Neutrophil (primary cell): ENCODE results near the gene PTH1R.

Experiments
- H3K27ac ChIP-seq: fragments of 200-600 bp; sonication (generic); 2 replicates; pipeline ENCODE4 v1.5.1; 2016; ENCODE audit warnings: mild to moderate bottlenecking, moderate library complexity
- H3K27me3 ChIP-seq: fragments of 200-600 bp; sonication (generic); 2 replicates; pipeline ENCODE4 v1.6.0; 2016; ENCODE audit warnings: mild to moderate bottlenecking
- H3K36me3 ChIP-seq: fragments of 200-600 bp; sonication (generic); 2 replicates; pipeline ENCODE4 v1.5.1; 2017
- H3K4me1 ChIP-seq, 2 experiments: fragments of 200-600 bp in 1 of 2; sonication (generic) in 1 of 2; 1 replicate in 1 of 2; 2 replicates in 1 of 2; pipeline versions ENCODE4 v1.5.1 to v1.6.1; 2013 to 2016; ENCODE audit warnings: low read depth in 1 of 2, low read length in 1 of 2, mild to moderate bottlenecking in 1 of 2, moderate library complexity in 1 of 2; ENCODE audit not compliant: control insufficient read depth in 1 of 2, insufficient read depth in 1 of 2
- H3K4me3 ChIP-seq, 2 experiments: fragments of 200-600 bp in 1 of 2; sonication (generic) in 1 of 2; 1 replicate in 1 of 2; 2 replicates in 1 of 2; pipeline ENCODE4 v1.5.1; 2013 to 2016; ENCODE audit warnings: low read depth in 1 of 2, low read length in 1 of 2, mild to moderate bottlenecking in 1 of 2, moderate library complexity in 1 of 2
- H3K9me3 ChIP-seq: fragments of 200-600 bp; sonication (generic); 2 replicates; pipeline ENCODE4 v1.5.1; 2016
- TF ChIP-seq, protein P1 (sequence below): fragments of 200-600 bp; sonication (generic); IDR thresholded peaks from 2 replicates; pipeline ENCODE4 v1.5.1; 2016; ENCODE audit warnings: antibody characterized with exemption

PTH1R gene

DNA sequence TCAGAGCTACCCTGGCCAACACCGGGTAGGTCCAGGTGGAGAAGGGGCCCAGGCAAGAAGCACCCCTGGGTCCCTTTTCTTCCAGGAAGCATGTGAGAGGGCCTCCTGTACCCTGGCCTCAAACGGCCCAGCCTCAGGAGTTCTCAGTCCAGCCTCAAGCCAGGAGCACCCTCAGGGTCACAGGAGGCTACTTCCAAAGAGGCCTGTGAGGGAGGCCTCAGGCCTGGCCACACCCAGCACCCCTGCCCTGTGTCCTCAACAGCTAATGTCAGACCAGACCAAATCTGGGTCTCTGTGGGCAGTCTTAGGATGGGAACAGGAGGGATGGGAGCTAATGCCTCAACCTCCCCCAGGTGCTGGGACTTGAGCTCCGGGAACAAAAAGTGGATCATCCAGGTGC is 23.5 kb downstream of the PTH1R start:
- Histone ChIP-seq H3K9me3 (no peaks in the 10 kb centered on the region), H3K27ac (no peak overlapping the region), H3K4me3 (no peak overlapping the region), H3K4me1 (peaks cover 10 to 13% of the 10 kb centered on the region in 2 experiments), H3K36me3 (no peaks in the 10 kb centered on the region), H3K27me3 (peaks cover 46% of the 10 kb centered on the region)
- TF ChIP-seq, protein P1, sequence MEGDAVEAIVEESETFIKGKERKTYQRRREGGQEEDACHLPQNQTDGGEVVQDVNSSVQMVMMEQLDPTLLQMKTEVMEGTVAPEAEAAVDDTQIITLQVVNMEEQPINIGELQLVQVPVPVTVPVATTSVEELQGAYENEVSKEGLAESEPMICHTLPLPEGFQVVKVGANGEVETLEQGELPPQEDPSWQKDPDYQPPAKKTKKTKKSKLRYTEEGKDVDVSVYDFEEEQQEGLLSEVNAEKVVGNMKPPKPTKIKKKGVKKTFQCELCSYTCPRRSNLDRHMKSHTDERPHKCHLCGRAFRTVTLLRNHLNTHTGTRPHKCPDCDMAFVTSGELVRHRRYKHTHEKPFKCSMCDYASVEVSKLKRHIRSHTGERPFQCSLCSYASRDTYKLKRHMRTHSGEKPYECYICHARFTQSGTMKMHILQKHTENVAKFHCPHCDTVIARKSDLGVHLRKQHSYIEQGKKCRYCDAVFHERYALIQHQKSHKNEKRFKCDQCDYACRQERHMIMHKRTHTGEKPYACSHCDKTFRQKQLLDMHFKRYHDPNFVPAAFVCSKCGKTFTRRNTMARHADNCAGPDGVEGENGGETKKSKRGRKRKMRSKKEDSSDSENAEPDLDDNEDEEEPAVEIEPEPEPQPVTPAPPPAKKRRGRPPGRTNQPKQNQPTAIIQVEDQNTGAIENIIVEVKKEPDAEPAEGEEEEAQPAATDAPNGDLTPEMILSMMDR, result no peak

DNA sequence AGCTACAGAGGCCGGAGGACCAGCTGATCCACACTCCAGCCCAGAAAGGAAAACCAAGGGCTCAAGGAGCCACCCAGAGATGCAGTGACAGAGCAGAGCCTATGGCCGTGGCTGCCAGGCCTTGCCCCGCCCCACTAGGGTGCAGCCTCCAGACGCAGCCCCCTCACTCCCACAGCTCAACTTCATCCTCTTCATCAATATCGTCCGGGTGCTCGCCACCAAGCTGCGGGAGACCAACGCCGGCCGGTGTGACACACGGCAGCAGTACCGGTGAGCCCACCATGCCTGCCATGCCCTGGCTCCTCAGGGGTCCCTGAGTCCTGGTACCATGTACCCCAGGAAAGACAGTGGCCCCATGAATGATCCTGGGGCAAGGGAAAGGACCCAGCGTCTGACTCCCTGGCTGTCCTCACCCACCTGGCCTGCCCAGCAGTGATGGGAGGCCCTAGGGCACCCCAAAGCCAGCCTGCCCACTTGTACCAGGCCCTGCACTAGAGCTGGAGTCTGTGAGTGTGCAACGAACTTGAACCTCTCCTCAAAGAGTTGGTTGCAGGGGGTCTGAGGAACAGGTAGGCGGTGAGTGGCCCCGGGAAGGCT is 24.2 kb downstream of the PTH1R start:
- H3K27ac ChIP-seq, result no peak overlapping the region
- H3K4me3 ChIP-seq, result no peak overlapping the region
- TF ChIP-seq, protein P1, result no peak
- peaks cover 40% of the 10 kb centered on the region for H3K27me3 ChIP-seq
- H3K36me3 ChIP-seq, result no peaks in the 10 kb centered on the region
- peaks cover 10 to 13% of the 10 kb centered on the region in 2 experiments for H3K4me1 ChIP-seq
- no peaks in the 10 kb centered on the region for H3K9me3 ChIP-seq

DNA sequence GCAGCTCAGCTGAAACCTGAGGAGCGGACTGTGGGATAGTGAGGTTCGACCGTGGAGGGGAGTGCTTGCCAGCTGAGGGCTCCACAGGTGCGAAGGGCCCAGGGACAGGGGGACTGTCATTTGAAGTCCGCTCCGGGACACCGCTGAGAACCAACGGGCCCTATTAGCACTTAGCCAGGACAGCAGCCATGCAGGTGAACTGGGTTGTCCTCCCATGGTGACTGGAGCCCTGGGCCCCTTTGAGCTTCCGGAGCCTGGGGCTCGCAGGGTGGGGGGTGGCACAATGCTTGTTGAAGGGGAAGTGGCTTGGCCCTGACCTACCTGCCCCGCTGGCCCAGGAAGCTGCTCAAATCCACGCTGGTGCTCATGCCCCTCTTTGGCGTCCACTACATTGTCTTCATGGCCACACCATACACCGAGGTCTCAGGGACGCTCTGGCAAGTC is 24.7 kb downstream of the PTH1R start:
- Histone ChIP-seq H3K4me1 (peaks cover 10 to 13% of the 10 kb centered on the region in 2 experiments), H3K4me3 (no peak overlapping the region)

DNA sequence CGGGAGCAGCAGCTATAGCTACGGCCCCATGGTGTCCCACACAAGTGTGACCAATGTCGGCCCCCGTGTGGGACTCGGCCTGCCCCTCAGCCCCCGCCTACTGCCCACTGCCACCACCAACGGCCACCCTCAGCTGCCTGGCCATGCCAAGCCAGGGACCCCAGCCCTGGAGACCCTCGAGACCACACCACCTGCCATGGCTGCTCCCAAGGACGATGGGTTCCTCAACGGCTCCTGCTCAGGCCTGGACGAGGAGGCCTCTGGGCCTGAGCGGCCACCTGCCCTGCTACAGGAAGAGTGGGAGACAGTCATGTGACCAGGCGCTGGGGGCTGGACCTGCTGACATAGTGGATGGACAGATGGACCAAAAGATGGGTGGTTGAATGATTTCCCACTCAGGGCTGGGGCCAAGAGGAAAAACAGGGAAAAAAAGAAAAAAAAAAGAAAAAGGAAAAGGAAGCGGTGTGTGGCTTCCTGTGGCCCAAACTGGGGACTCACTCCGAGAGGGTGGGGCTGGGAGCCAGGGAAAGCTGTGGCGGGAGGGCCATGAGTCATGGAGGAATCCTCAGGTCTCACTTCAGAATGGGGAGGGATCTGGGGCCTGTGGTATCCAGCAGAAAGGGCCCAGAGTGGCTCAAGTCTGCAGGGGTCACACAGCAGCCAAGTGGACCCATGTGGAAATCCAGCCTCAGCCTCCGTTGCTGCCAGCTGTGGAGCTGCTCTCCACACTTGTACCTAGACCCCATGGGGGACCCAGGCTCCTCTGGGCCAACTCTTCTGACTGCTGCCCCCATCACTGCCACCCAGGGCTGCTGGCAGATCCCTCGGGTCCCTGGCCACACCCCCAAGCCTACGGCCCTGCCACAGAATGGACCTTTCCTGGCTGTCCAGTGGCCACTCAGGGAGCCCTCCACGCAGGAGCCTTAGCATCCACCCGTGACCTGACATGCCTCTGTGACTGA is 26.1 kb downstream of the PTH1R start:
- Histone ChIP-seq H3K4me1 (peaks cover 10 to 13% of the 10 kb centered on the region in 2 experiments), H3K27me3 (peaks cover 21% of the 10 kb centered on the region)

More for the DNA sequence above, 24.7 kb downstream of the PTH1R start:
- Histone ChIP-seq H3K27me3 (peaks cover 35% of the 10 kb centered on the region), H3K9me3 (no peaks in the 10 kb centered on the region), H3K27ac (no peak overlapping the region), H3K36me3 (no peaks in the 10 kb centered on the region)
- TF ChIP-seq, protein P1, result no peak

More for the DNA sequence above, 26.1 kb downstream of the PTH1R start:
- no peak overlapping the region for H3K4me3 ChIP-seq
- no peaks in the 10 kb centered on the region for H3K36me3 ChIP-seq
- TF ChIP-seq, protein P1, result no peak
- no peaks in the 10 kb centered on the region for H3K9me3 ChIP-seq
- no peak overlapping the region for H3K27ac ChIP-seq
